Neural cell (in vitro differentiated cells): Measurements from ENCODE around the gene KRTAP15-1. TPM values are rescaled to one million over a fixed set of nuclear protein-coding genes. Genes with fewer than 3 reads are reported as not detected.

ENCODE experiments used
- H2AFZ ChIP-seq: fragments of 200-600, 300-800 bp; sonication (generic), shearing (Covaris generic); 2 replicates; pipeline ENCODE4 v1.6.0; 2014; ENCODE audit warnings: low read depth, mild to moderate bottlenecking, antibody characterized with exemption, low read length, moderate library complexity
- H3F3A ChIP-seq: fragments of 200-600 bp; shearing (Covaris generic); 2 replicates; pipeline ENCODE4 v1.6.1; 2016; ENCODE audit warnings: mild to moderate bottlenecking, moderate library complexity, mixed read lengths, antibody characterized with exemption, low read length; ENCODE audit not compliant: insufficient read depth, poor library complexity, severe bottlenecking
- H3K27ac ChIP-seq: fragments of 200-600, 300-800 bp; sonication (generic), shearing (Covaris generic); 2 replicates; pipeline ENCODE4 v1.5.1; 2014; ENCODE audit warnings: mild to moderate bottlenecking, low read length, moderate library complexity
- H3K27me3 ChIP-seq: fragments of 300-800, 200-600 bp; sonication (generic), shearing (Covaris generic); 2 replicates; pipeline ENCODE4 v1.6.0; 2014; ENCODE audit warnings: mild to moderate bottlenecking, low read depth, low read length, moderate library complexity; ENCODE audit not compliant: insufficient read depth
- H3K36me3 ChIP-seq: fragments of 300-800, 200-600 bp; sonication (generic), shearing (Covaris generic); 2 replicates; pipeline ENCODE4 v1.5.1; 2014; ENCODE audit warnings: mild to moderate bottlenecking, antibody characterized with exemption, low read length, moderate library complexity; ENCODE audit not compliant: insufficient read depth
- H3K4me2 ChIP-seq: fragments of 300-800, 200-600 bp; sonication (generic), shearing (Covaris generic); 2 replicates; pipeline ENCODE4 v1.6.0; 2014; ENCODE audit warnings: mild to moderate bottlenecking, low read length
- H3K4me3 ChIP-seq: fragments of 300-800, 200-600 bp; sonication (generic), shearing (Covaris generic); 2 replicates; pipeline ENCODE4 v1.5.1; 2014; ENCODE audit warnings: mild to moderate bottlenecking, low read length, moderate library complexity
- H3K79me2 ChIP-seq: fragments of 200-600 bp; shearing (Covaris generic); replicated peaks from 2 replicates; pipeline ENCODE4 v1.6.0; 2014; ENCODE audit warnings: mild to moderate bottlenecking, low read length, moderate library complexity; ENCODE audit not compliant: insufficient read depth
- H3K9ac ChIP-seq: fragments of 300-800, 200-600 bp; sonication (generic), shearing (Covaris generic); 2 replicates; pipeline ENCODE4 v1.6.1; 2016; ENCODE audit warnings: mild to moderate bottlenecking, low read length, mixed read lengths
- H3K9me2 ChIP-seq: fragments of 200-600 bp; shearing (Covaris generic); 2 replicates; pipeline ENCODE4 v1.6.1; 2016; ENCODE audit warnings: mild to moderate bottlenecking, low read length, mixed read lengths; ENCODE audit not compliant: insufficient read depth
- H3K9me3 ChIP-seq: fragments of 200-600, 300-800 bp; sonication (generic), shearing (Covaris generic); 2 replicates; pipeline ENCODE4 v1.6.1; 2016; ENCODE audit warnings: mild to moderate bottlenecking, mixed run types, low read length, moderate library complexity, mixed read lengths
- H4K20me1 ChIP-seq: fragments of 200-600 bp; shearing (Covaris generic); 2 replicates; pipeline ENCODE4 v1.6.1; 2016; ENCODE audit warnings: mild to moderate bottlenecking, mixed run types; ENCODE audit not compliant: insufficient read depth
- CTCF ChIP-seq: fragments of 450-650 bp; IDR thresholded peaks from 2 replicates; pipeline ENCODE4 v1.5.1; 2014; ENCODE audit warnings: antibody characterized with exemption, mild to moderate bottlenecking, moderate library complexity; ENCODE audit not compliant: poor library complexity, severe bottlenecking
- EP300 ChIP-seq: fragments of 450-650 bp; conservative IDR thresholded peaks from 2 replicates; pipeline ENCODE4 v1.6.1; 2014; ENCODE audit warnings: antibody characterized with exemption, mild to moderate bottlenecking, moderate library complexity; ENCODE audit not compliant: poor library complexity, severe bottlenecking
- EZH2 ChIP-seq: fragments of 200-600, 300-800 bp; shearing (Covaris generic), sonication (generic); IDR thresholded peaks from 2 replicates; pipeline ENCODE4 v1.6.1; 2014; ENCODE audit warnings: antibody characterized with exemption, low read length, borderline replicate concordance, mild to moderate bottlenecking; ENCODE audit not compliant: insufficient read depth, poor library complexity, severe bottlenecking
- MXI1 ChIP-seq: fragments of 450-650 bp; conservative IDR thresholded peaks from 2 replicates; pipeline ENCODE4 v1.6.1; 2014; ENCODE audit warnings: antibody characterized with exemption, mild to moderate bottlenecking; ENCODE audit not compliant: poor library complexity, severe bottlenecking
- POLR2AphosphoS5 ChIP-seq: IDR thresholded peaks from 2 replicates; pipeline ENCODE4 v1.6.1; 2012
- RAD21 ChIP-seq: fragments of 450-650 bp; conservative IDR thresholded peaks from 2 replicates; pipeline ENCODE4 v1.6.1; 2014; ENCODE audit warnings: antibody characterized with exemption, mild to moderate bottlenecking, moderate library complexity
- REST ChIP-seq: IDR thresholded peaks from 2 replicates; pipeline ENCODE4 v1.6.1; 2012; ENCODE audit warnings: borderline replicate concordance
- SMC3 ChIP-seq: fragments of 450-650 bp; conservative IDR thresholded peaks from 2 replicates; pipeline ENCODE4 v1.6.1; 2014; ENCODE audit warnings: antibody characterized with exemption, mild to moderate bottlenecking, moderate library complexity; ENCODE audit not compliant: poor library complexity
- TAF1 ChIP-seq: IDR thresholded peaks from 2 replicates; pipeline ENCODE4 v1.6.1; 2012; ENCODE audit warnings: low read depth
- polyA plus RNA-seq: library from polyadenylated mRNA; depleted of rRNA; stranded (reverse); fragments of >200 nt; gene quantifications from 2 replicates; pipeline ENCODE4 v1.2.3, GENCODE V29; 2014

KRTAP15-1 gene
- polyA plus RNA-seq, 1 donor from 2014 or later: not detected

- H3K36me3 ChIP-seq: no peaks in the 10 kb centered on the region
These were observed 5.9 kb upstream of the KRTAP15-1 start for GRCh38 chr21:30434033-30434631.

GRCh38 chr21:30437010-30437565 is 3.0 kb upstream of the KRTAP15-1 start:
- Histone ChIP-seq H3K27ac (no peak overlapping the region), H3K9me3 (no peaks in the 10 kb centered on the region), H3K9ac (no peak overlapping the region), H3K36me3 (no peaks in the 10 kb centered on the region), H3K4me3 (no peak overlapping the region), H3F3A (no peaks in the 10 kb centered on the region), H3K9me2 (no peaks in the 10 kb centered on the region), H3K27me3 (no peaks in the 10 kb centered on the region), H3K79me2 (no peaks in the 10 kb centered on the region), H3K4me2 (no peak overlapping the region), H2AFZ (no peak overlapping the region), H4K20me1 (no peaks in the 10 kb centered on the region)
- TF ChIP-seq REST: no peak
- TF ChIP-seq POLR2AphosphoS5: no peak
- no peak for TF ChIP-seq MXI1
- no peak for TF ChIP-seq RAD21
- no peak for TF ChIP-seq CTCF

More at GRCh38 chr21:30434033-30434631, 5.9 kb upstream of the KRTAP15-1 start:
- H3K4me3 ChIP-seq: no peak overlapping the region
- H3K27me3 ChIP-seq: no peaks in the 10 kb centered on the region
- H3K9ac ChIP-seq: no peak overlapping the region
- H3K4me2 ChIP-seq: no peak overlapping the region
- no peak for TF ChIP-seq TAF1
- no peak for TF ChIP-seq EP300
- no peak for TF ChIP-seq REST
- TF ChIP-seq SMC3: no peak
- no peak for TF ChIP-seq MXI1
- no peak for TF ChIP-seq EZH2
- no peak for TF ChIP-seq RAD21
- no peak for TF ChIP-seq POLR2AphosphoS5
- TF ChIP-seq CTCF: no peak
- H2AFZ ChIP-seq: no peak overlapping the region
- no peaks in the 10 kb centered on the region for H3K9me2 ChIP-seq
- no peaks in the 10 kb centered on the region for H3F3A ChIP-seq
- H4K20me1 ChIP-seq: no peaks in the 10 kb centered on the region
- H3K79me2 ChIP-seq: no peaks in the 10 kb centered on the region
- H3K27ac ChIP-seq: no peak overlapping the region
- no peaks in the 10 kb centered on the region for H3K9me3 ChIP-seq
